Breast epithelium (tissue), 3 donors: Measurements from ENCODE around the gene CNTNAP3B.
"Not testable (repeated sequence)": the region's sequence is repeated elsewhere in the genome, so short reads cannot be mapped to it uniquely, and the experiment has no call there.

Source experiments
- POLR2A ChIP-seq: fragments of 450-650 bp; IDR thresholded peaks from one replicate; pipeline ENCODE4 v1.6.1; 2016; ENCODE audit warnings: antibody characterized with exemption, mild to moderate bottlenecking, moderate library complexity
- POLR2AphosphoS5 ChIP-seq, 3 donors: sonication (generic); formaldehyde crosslinking; IDR thresholded peaks; one replicate each; pipeline ENCODE4 v1.6.1; 2017; ENCODE audit warnings: antibody characterized with exemption in 3 of 3
- TF ChIP-seq, protein P1 (sequence below), 3 donors: fragments of 450-650 bp; IDR thresholded peaks; one replicate each; pipeline ENCODE4 v1.5.1; 2016 to 2017; ENCODE audit warnings: antibody characterized with exemption in 3 of 3, mild to moderate bottlenecking in 3 of 3, moderate library complexity in 3 of 3

- TF ChIP-seq, protein P1, sequence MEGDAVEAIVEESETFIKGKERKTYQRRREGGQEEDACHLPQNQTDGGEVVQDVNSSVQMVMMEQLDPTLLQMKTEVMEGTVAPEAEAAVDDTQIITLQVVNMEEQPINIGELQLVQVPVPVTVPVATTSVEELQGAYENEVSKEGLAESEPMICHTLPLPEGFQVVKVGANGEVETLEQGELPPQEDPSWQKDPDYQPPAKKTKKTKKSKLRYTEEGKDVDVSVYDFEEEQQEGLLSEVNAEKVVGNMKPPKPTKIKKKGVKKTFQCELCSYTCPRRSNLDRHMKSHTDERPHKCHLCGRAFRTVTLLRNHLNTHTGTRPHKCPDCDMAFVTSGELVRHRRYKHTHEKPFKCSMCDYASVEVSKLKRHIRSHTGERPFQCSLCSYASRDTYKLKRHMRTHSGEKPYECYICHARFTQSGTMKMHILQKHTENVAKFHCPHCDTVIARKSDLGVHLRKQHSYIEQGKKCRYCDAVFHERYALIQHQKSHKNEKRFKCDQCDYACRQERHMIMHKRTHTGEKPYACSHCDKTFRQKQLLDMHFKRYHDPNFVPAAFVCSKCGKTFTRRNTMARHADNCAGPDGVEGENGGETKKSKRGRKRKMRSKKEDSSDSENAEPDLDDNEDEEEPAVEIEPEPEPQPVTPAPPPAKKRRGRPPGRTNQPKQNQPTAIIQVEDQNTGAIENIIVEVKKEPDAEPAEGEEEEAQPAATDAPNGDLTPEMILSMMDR (IDR thresholded peaks at IDR 0.05), result not testable (repeated sequence)
- TF ChIP-seq POLR2A; POLR2AphosphoS5 (IDR thresholded peaks at IDR 0.05): not testable (repeated sequence)
These were observed 54.4 kb downstream of the CNTNAP3B start for GRCh38 chr9:42074868-42075267.
